AG04450 (cell line): Measurements from ENCODE around the gene CTAGE6. TPM values are rescaled to one million over a fixed set of nuclear protein-coding genes. Genes with fewer than 3 reads are reported as not detected.

ENCODE experiments used
- polyA plus RNA-seq: library from polyadenylated mRNA; depleted of rRNA; stranded (reverse); fragments of >200 nt; gene quantifications from 2 replicates; pipeline ENCODE4 v1.2.3, GENCODE V29; 2011; rRNA removed
- small RNA-seq: library from RNA; depleted of rRNA; stranded (forward); fragments of <200 nt; gene quantifications from one replicate; pipeline ENCODE3, GENCODE V24; 2012; ENCODE audit warnings: low read depth; ENCODE audit not compliant: insufficient read length

Gene CTAGE6
- polyA plus RNA-seq, 1 experiment = not detected

Small RNA genes lying within 50 kb of the gene (small RNA-seq; reads per million reads assigned to genes)
- not detected for gene RNU6-267P

Other genes starting within 250 kb of the CTAGE6 start
- not detected in 2 replicates for gene CTAGE15, start 185.9 kb downstream of the CTAGE6 start, polyA plus RNA-seq
- 2.5 and 2.6 TPM in 2 replicates for gene TCAF2, start 136.7 kb downstream of the CTAGE6 start, polyA plus RNA-seq
- 57.0 and 61.3 TPM in 2 replicates for gene TCAF1, start 144.5 kb upstream of the CTAGE6 start, polyA plus RNA-seq
- not detected in 2 replicates for gene OR2F2, start 177.5 kb upstream of the CTAGE6 start, polyA plus RNA-seq
- not detected in 2 replicates for gene OR2F1, start 197.1 kb upstream of the CTAGE6 start, polyA plus RNA-seq
- not detected in 2 replicates for gene OR6B1, start 242.6 kb upstream of the CTAGE6 start, polyA plus RNA-seq